Esophagus squamous epithelium (tissue), 5 donors: ENCODE results near the gene TUFM. TPM values are rescaled to one million over a fixed set of nuclear protein-coding genes. Genes with fewer than 3 reads are reported as not detected.
A peak's percentile ranks its signal among the peaks of the same experiment; 100 is the strongest.

Source experiments
- DNase-seq: peaks from one replicate; lab custom pipeline; 2025; lab: John Stamatoyannopoulos, UW
- H3K27ac ChIP-seq, 4 donors: fragments of 200-600 bp; sonication (generic); one replicate each; pipeline ENCODE4 v1.5.1; 2016 to 2019; ENCODE audit warnings: mild to moderate bottlenecking in 1 of 4
- H3K27me3 ChIP-seq, 4 donors: fragments of 200-600 bp; sonication (generic); 1 replicate in 3 of 4; 2 replicates in 1 of 4; pipeline versions ENCODE4 v1.5.1 to v1.6.0; 2017 to 2021; ENCODE audit warnings: antibody characterized with exemption in 1 of 4
- H3K36me3 ChIP-seq, 3 donors: fragments of 200-600 bp; sonication (generic); one replicate each; pipeline ENCODE4 v1.5.1; 2016 to 2019
- H3K4me1 ChIP-seq, 3 donors: fragments of 200-600 bp; sonication (generic); one replicate each; pipeline ENCODE4 v1.5.1; 2017 to 2019
- H3K4me3 ChIP-seq, 4 donors: fragments of 200-600 bp; sonication (generic); 1 replicate in 3 of 4; 2 replicates in 1 of 4; pipeline ENCODE4 v1.5.1; 2016 to 2019; ENCODE audit warnings: mild to moderate bottlenecking in 2 of 4, moderate library complexity in 1 of 4
- H3K9me3 ChIP-seq, 3 donors: fragments of 200-600 bp; sonication (generic); one replicate each; pipeline ENCODE4 v1.5.1; 2016 to 2019
- CTCF ChIP-seq, 6 experiments: fragments of 450-650 bp in 4 of 6; fragments of 200-600 bp in 2 of 6; sonication (generic) in 2 of 6; IDR thresholded peaks; one replicate each; pipeline ENCODE4 v1.5.1; 2016 to 2019; ENCODE audit warnings: antibody characterized with exemption in 6 of 6, mild to moderate bottlenecking in 4 of 6, moderate library complexity in 4 of 6
- POLR2A ChIP-seq, 4 donors: fragments of 450-650 bp; IDR thresholded peaks; one replicate each; pipeline ENCODE4 v1.6.1; 2017; ENCODE audit warnings: antibody characterized with exemption in 4 of 4, mild to moderate bottlenecking in 4 of 4, moderate library complexity in 3 of 4
- WGBS, 2 donors: methylation state at CpG; one replicate each; pipeline ENCODE4 v1.1.5; 2018; 5-methylcytosine and 5-hydroxymethylcytosine counted together
- intact Hi-C: fragments of 100-400 bp; cut with DNase I; formaldehyde crosslinking; loops from one replicate; pipeline ENCODE4 v1.15.0; 2022
- total RNA-seq, 4 donors: library from RNA; depleted of rRNA; stranded (reverse); fragments of >200 nt; gene quantifications; one replicate each; pipeline ENCODE4 v1.1.0, GENCODE V29; 2016
- donor health status: DM: yes; HTN: yes; CAD: no.

Gene TUFM
- total RNA-seq, 4 donors from 2014 or later, result 105 to 143 (median 121) TPM

- intact Hi-C loops, result no loop called here
- Histone ChIP-seq H3K4me3 (no peak overlapping the region), H3K9me3 (no peaks in the 10 kb centered on the region), H3K4me1 (peaks cover 6 to 36% (median 20%) of the 10 kb centered on the region in 3 donors), H3K27ac (peak overlapping the region in 3 of 4 donors; percentile 91 to 95 (median 93)), H3K27me3 (no peaks in the 10 kb centered on the region), H3K36me3 (peaks cover 10 to 48% (median 23%) of the 10 kb centered on the region in 3 donors)
- 82 to 96% methylated on average over 6 to 9 of the region's 12 CpGs for WGBS, 2 donors
- TF ChIP-seq POLR2A (IDR thresholded peaks at IDR 0.05), result no peak
- no peak for TF ChIP-seq CTCF (IDR thresholded peaks at IDR 0.05)
- DNase-seq, result no peak
Measured at GRCh38 chr16:28865001-28865688, 19.0 kb upstream of the TUFM start.

- no peak for TF ChIP-seq POLR2A (IDR thresholded peaks at IDR 0.05)
- TF ChIP-seq CTCF (IDR thresholded peaks at IDR 0.05), result no peak
- intact Hi-C loops, result no loop called here
- WGBS, 2 donors, result 3 to 6% methylated on average over 8 to 14 of the region's 42 CpGs
Measured at GRCh38 chr16:28863929-28864793, 18.0 kb upstream of the TUFM start.

GRCh38 chr16:28859326-28859725 lies 13.2 kb upstream of the TUFM start:
- H3K9me3 ChIP-seq, result no peaks in the 10 kb centered on the region

More at GRCh38 chr16:28863929-28864793, 18.0 kb upstream of the TUFM start:
- Histone ChIP-seq H3K36me3 (peaks cover 2 to 38% (median 13%) of the 10 kb centered on the region in 3 donors), H3K9me3 (no peaks in the 10 kb centered on the region), H3K4me3 (peak overlapping the region; percentile 70 to 88 (median 85)), H3K27ac (peak overlapping the region; percentile 91 to 95 (median 93)), H3K4me1 (peaks cover 6 to 36% (median 20%) of the 10 kb centered on the region in 3 donors), H3K27me3 (no peaks in the 10 kb centered on the region)
- no peak for DNase-seq

GRCh38 chr16:28858421-28858820 lies 12.3 kb upstream of the TUFM start:
- 53 to 68% methylated on average over 8 of the region's 8 CpGs for WGBS, 2 donors
- Histone ChIP-seq H3K9me3 (no peaks in the 10 kb centered on the region), H3K27ac (peak overlapping the region in 3 of 4 donors; percentile 22 to 36 (median 26)), H3K4me1 (peaks cover 0 to 20% (median 4%) of the 10 kb centered on the region in 3 donors), H3K36me3 (no peaks in the 10 kb centered on the region), H3K27me3 (no peaks in the 10 kb centered on the region), H3K4me3 (no peak overlapping the region)
- DNase-seq, result no peak
- intact Hi-C loops, result no loop called here
- TF ChIP-seq CTCF (IDR thresholded peaks at IDR 0.05) (no peak), POLR2A (IDR thresholded peaks at IDR 0.05) (no peak)

More at GRCh38 chr16:28859326-28859725, 13.2 kb upstream of the TUFM start:
- peaks cover 3 to 24% (median 4%) of the 10 kb centered on the region in 3 donors for H3K4me1 ChIP-seq
- no peak for DNase-seq
- intact Hi-C loops, result no loop called here
- TF ChIP-seq POLR2A (IDR thresholded peaks at IDR 0.05), result no peak
- no peak for TF ChIP-seq CTCF (IDR thresholded peaks at IDR 0.05)
- no peak overlapping the region for H3K4me3 ChIP-seq
- H3K27me3 ChIP-seq, result no peaks in the 10 kb centered on the region
- H3K36me3 ChIP-seq, result no peaks in the 10 kb centered on the region
- no peak overlapping the region for H3K27ac ChIP-seq
- WGBS, 2 donors, result 83 to 86% methylated on average over 4 of the region's 4 CpGs
